ENCODE measurements around the gene MRPL42.
"Not testable (repeated sequence)": the region's sequence is repeated elsewhere in the genome, so short reads cannot be mapped to it uniquely, and the experiment has no call there.

Gene MRPL42

DNA sequence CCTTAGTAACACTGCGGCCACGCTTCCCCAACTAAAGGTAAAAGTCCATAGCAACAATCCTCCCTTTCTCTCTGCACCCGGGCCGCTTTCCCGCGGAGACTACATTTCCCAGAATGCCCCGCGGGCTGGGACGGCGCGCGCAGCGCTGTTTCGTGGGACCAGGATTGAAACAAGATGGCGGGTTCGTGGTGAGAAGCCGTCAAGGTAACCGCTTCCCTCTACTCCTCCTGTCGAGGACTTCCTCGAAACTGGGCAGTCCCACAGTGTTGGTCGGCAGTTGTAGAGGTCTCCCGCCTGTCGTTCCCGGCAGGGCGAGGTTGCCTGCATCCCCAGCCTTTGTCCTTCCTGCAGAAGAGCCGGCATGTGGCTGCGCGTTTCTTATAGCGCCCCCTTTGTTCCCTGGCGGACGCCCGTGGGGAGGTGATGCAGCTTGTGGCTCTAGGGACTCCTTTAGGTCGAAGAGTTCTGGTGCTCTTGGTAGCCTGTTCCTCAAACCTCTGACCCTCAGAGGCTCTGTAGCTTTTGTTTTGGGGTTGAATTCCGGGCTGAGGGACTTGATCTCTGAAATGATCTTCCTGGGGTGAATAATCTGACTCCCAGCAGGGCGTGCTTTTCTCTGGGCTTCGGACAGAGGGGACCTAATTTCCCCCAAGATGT is at the start of gene MRPL42:
TSS of gene MRPL42 (plus strand) at position 164 of the 657 bp plus-strand sequence. CDS start 1,772 bp downstream, outside the sequence.
- in situ Hi-C loops (cut with MboI; ENCODE audit: low pct_unique_long_range_greater_than_20kb, low sequenced_read_pairs) = no loop called here
- peak; percentile 97 for DNase-seq

DNA sequence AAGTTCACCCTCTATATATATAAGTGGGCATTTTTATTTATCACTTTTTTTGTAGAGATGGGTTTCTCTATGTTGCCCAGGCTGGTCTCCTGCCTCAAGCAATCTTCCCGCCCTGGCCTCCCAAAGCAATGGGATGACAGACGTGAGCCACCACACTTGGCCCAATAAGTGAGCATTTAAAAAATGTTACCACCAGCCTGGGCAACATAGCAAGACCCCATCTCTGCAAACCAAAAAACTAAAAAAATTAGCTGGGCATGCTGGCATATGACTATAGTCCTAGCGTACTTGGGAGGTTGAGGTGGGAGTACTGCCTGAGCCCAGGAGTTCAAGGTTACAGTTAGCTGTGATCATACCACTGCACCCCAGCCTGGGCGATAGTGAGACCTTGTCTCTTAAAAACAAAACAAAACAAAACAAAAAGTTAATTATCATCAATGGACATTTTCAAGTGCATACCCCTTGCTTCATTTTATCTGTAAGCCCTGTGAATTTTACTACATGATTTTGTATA is 49.3 kb upstream of the MRPL42 start:
- in situ Hi-C loops (cut with MboI; ENCODE audit: low pct_unique_long_range_greater_than_20kb, low sequenced_read_pairs) = no loop called here
- no peak for DNase-seq

DNA sequence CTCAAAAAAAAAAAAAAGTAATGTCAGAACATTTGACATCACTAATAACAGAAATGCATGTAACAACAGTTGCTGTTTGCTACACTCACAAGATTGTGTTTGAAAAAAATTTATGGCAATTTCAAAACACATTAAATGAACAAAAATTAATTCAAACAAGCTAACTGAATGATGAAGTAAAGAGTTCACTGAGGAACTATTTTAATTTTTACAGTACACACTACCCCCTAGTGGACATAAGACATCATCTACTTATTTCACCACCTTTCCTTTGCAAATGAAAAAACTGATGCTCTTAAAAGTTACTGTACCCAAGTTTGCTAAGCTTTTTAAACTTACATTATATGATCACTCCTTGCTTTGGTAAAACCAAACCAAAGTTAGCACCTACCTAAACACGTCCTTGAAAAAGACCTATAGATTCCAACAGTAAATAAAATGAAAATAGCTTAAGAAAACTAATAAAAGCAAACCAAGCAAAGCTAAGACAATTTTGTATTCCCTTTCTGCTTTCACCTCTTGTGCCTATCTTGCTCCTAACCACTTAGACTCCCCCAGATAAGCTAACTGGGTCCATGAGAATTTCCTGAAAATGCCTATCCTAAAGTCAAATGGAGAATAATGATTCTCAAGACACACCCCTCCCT is 47.8 kb upstream of the MRPL42 start:
- in situ Hi-C loops (cut with MboI; ENCODE audit: low pct_unique_long_range_greater_than_20kb, low sequenced_read_pairs) = no loop called here
- peak; percentile 68 for DNase-seq

DNA sequence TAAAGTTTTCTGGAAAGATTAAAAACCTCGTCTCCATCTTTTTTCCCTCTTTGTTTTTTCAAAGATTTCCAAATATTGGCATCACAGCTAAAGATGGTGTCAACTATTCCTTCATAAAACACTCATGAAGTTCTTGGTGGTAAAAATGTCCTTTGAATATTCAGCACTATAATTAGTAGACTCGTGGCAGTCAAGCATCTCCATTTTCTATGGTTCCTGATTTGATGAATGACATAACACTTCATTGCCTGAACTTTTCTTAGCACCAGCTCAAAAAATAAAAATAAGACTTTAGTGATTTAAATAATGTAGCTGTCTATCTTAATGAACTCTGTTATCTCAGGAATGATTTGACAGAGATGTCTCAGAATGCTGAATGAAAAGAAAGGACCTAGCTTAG is 45.3 kb upstream of the MRPL42 start:
- DNase-seq = no peak
- in situ Hi-C loops (cut with MboI; ENCODE audit: low pct_unique_long_range_greater_than_20kb, low sequenced_read_pairs) = no loop called here

DNA sequence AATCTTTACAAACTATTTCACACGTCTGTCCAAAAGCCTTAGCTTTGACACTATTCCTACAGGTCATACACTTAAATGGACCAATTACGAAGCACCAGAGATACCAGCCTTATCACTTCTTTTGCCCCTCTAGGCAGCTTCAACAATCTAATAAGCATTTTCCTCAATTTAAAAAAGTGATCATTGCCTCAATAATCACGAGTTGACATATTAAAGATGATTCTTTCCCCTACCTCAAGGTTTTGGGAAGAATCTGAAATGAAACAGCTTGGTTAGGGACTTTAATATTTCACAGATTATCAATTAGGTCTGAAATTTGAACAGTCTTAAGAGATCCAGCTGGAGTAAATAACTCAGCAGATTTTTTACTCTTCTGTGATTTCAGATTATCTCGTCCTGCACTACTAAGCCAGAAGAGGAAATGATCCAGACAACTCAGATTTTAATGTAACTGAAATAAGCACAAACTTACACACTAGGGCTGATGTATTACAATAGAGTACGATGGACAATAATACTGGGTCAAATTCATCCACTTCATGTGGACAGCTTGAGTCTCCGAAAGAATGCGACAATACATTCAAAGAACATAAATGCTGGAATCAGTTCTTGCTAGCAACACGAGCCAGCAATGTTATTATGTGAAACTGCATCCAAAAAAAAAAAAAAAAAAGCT is 41.4 kb upstream of the MRPL42 start:
- no peak for DNase-seq
- in situ Hi-C loops (cut with MboI; ENCODE audit: low pct_unique_long_range_greater_than_20kb, low sequenced_read_pairs) = no loop called here

DNA sequence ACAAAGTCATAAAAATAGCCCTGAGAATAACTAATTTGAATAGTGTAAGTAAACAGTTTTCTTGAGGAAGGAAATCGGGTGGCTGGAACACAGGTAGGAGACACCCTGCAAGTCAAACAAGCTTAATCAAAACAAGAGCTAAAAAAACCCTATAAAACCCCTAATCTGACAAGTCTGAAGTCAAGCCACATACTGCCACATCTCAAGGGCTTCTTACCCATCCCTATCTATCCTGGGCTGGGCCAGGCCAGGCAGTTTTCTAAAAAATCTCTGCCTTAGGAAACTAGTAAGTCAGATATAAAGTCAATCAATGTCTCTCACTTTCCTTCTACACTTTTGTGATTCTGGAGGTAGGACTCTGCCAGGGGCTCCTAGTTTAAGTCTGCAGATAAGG is 40.9 kb upstream of the MRPL42 start:
- in situ Hi-C loops (cut with MboI; ENCODE audit: low pct_unique_long_range_greater_than_20kb, low sequenced_read_pairs) = no loop called here
- no peak for DNase-seq

DNA sequence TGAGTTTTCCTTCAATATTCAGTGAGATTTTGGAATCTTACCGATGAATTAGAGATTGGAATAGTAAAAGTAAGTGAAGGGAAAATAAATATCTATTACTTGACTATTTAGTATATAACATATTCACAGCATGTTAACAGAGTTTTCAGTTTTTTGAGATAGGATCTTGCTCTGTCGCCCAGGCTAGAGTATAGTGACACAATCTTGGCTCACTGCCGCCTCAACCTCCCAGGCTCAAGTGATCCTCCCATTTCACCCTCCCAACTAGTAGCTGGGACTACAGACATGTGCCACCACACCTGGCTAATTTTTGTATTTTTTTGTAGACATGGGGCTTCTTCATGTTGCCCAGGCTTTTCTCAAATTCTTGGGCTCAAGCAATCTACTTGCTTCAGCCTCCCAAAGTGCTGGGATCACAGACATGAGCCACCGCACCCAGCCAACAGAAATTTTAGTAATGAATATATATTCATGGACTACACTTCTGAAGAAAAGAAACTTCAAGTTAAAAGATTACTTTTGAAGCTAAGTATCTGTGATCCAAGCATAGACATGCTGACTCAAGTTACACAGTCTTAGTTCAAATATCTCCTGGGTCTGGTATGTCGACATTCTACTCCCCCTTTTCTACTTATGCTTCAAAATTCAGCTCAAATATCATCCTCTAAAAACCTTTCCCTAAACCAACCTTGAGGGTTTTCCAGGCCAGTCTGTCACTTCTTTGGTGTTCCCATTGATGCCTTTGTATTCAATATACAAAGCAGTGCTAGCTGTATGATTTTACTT is 39.3 kb upstream of the MRPL42 start:
- in situ Hi-C loops (cut with MboI; ENCODE audit: low pct_unique_long_range_greater_than_20kb, low sequenced_read_pairs) = no loop called here
- no peak for DNase-seq

DNA sequence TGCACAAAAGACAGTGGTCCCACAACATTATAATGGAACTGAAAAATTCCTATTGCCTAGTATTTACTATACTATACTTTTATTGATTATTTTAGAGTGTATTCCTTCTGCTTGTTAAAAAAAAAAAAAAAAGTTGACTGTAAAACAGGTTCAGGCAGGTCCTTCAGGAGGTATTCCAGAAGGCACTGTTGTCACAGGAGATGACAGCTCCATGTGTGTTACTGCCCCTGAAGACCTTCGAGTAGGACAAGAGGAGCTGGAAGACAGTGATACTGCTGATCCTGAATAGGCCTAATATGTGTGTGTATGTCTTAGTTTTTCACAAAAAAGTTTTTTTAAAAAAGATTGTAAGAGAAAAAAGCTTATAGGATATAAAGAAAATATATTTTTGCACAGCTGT is 37.9 kb upstream of the MRPL42 start:
- DNase-seq = no peak
- in situ Hi-C loops (cut with MboI; ENCODE audit: low pct_unique_long_range_greater_than_20kb, low sequenced_read_pairs) = no loop called here

DNA sequence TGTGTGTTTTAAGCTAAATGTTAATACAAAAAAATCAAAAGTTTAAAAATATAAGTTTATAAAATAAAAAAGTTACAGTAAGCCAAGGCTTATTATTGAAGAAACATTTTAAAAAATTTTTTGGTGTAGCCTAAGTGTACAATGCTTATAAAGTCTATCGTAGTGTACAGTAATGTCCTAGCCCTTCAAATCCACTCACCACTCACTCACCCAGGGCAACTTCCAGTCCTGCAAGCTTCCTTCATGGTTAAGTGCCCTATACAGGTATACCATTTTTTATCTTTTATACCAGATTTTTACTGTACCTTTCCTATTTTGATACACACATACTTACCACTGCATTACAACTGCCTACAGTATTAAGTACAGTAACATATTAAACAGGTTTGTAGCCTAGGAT is 37.5 kb upstream of the MRPL42 start:
- in situ Hi-C loops (cut with MboI; ENCODE audit: low pct_unique_long_range_greater_than_20kb, low sequenced_read_pairs) = no loop called here
- DNase-seq = no peak

DNA sequence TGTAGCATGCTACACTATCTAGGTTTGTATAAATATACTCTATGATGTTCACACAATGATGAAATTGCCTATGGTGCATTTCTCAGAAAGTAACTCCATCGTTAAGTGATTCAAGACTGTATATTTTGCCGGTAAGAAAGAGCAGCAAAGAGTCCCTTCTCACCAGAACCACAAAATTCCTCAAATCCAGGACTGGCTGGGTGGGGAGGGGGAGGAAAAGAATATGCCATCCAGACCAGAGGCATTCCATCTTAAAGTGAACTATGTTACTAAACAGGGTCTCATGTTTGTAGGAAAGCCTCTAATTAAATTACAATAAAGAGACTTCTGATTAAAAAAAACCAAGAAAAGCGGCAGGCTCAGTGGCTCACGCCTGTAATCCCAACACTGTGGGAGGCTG is 37.0 kb upstream of the MRPL42 start:
- in situ Hi-C loops (cut with MboI; ENCODE audit: low pct_unique_long_range_greater_than_20kb, low sequenced_read_pairs) = no loop called here
- no peak for DNase-seq

DNA sequence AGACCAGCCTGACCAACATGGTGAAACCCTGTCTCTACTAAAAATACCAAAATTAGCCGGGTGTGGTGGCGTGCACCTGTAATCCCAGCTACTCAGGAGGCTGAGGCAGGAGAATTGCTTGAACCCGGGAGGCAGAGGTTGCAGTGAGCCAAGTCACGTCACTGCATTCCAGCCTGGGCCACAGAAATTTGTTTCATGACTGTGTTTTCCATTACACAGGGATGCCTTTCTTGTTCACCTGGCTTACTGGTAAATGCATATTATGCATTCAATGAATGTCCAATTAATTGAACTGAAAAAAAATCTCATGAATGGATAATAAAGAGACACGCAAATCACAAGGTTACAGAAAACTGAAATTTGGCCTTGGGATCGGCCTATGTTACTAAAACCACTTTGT is 35.3 kb upstream of the MRPL42 start:
- in situ Hi-C loops (cut with MboI; ENCODE audit: low pct_unique_long_range_greater_than_20kb, low sequenced_read_pairs); DNase-seq: not testable (repeated sequence)

DNA sequence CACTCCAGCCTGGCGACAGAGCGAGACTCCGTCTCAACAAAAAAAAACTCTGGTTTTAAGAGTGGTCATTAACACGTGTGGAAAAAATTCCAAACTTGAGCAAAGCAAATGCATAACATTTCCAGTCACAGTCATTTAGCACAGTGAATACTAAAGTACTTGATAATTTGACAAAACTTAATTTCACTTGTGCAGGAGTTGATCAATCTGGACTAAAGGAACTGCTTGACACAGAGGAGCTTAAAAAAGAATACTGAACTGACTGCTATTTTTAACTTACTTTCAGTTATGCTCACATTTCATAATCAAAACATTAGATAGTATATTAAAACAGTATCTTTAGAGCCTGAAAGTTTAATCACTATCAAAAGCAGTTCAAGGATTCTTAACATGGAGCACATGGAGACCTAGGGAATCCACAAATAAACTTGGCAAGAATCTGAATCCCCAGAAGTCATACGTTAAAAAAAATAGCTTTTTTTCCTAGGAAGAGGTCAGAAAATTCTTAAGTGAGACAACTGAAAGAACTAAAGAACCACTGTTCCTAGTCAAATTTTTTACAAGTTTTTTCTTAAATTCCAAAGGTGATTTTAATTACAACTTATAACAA is 33.0 kb upstream of the MRPL42 start:
- no peak for DNase-seq
- in situ Hi-C loops (cut with MboI; ENCODE audit: low pct_unique_long_range_greater_than_20kb, low sequenced_read_pairs) = no loop called here

DNA sequence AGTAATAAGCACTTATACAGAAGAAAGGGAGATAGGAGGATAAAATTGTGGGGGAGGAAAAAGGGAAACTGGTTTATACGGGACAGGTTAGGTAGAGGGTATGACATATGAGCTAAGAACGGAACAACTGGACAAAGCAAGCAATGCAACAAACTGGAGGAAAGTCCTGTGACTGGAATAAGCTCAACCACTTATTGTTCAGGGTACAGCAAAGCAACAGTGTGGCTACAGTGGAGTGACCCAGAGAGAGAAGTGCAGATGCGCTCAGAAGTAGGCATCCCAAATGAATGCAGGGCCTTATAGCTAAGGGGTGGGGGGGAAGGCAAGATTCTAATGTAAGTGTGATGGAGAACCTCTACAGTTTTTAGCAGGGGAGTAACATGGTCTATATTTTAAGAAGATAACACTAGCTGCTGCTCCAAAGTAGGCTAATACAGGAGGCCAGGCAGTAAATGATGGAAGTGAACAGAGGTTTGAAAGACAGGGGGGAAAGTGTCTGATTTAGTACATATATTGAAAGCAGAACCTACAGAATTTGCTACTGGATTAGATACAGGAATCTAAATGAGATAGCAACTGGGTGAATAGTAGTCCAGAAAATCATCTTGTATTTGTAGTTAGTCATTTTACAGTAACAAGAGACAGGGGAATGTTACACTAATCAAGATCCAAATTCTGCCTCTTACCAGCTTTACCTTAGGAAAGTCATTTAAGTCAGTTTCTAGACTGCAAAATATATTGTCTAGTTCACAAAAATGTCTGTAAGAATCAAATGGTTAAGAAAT is 28.9 kb upstream of the MRPL42 start:
- no peak for DNase-seq
- in situ Hi-C loops (cut with MboI; ENCODE audit: low pct_unique_long_range_greater_than_20kb, low sequenced_read_pairs) = no loop called here

DNA sequence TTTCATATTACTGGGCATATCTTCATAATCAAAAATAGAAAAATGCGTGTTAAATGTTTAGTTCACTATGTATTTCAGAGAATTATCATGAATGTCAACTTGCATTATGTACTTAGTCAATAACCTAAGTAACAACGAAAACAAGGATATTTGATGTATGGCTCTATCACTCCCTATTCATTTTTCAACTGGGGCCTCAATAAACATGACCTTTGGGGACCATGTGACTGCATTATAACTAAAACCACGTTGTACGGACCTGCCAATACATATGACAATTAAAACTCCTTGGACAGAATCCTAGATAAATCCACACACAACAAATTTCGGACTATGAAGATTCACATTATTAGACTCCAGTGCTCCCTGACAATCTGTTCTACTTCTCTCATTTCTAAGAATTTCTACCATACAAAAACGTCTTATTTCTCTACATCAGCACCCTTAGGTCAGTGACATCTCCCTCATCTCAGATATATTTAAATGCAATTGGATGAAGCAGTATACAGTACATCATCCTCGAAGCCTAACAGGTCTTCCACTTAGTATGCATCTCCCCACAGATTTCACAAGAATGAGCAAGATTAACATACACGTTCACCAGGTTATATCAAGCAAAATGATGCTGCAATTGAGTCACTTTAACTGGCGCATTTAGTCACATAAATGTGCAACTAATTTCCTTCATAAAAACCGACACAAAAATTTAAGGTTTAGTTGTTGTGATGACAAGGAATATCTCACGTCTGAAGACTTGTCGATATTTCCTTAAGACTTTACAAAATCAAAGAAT is 27.1 kb upstream of the MRPL42 start:
- DNase-seq = no peak
- in situ Hi-C loops (cut with MboI; ENCODE audit: low pct_unique_long_range_greater_than_20kb, low sequenced_read_pairs) = no loop called here

DNA sequence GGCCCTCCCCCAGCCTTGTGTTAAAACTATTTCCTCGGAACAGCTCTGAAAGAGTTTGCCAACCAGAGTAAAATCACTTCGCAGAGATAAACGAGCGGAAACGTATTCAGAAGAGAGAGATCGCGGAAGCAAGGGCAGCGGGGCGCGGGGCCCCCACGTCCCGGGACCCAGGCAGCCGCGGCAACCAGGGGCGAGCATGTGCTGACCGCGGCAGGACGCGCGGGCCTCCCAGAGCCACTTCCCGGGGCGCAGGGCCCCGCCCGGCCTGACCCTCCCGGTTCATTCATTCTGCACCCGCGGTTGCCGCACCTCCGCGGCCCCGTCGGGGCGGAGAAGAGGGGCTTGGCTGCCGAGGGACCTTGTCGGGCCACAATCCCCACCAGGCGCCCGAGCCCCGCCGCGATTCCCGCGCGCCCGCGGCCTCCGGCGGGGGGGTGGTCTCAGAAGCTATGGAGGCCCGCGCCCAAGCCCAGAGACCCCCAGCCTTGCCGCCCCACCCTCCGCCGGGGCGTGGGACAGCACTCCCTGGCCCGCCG is 26.2 kb upstream of the MRPL42 start:
- DNase-seq = peak; percentile 38

DNA sequence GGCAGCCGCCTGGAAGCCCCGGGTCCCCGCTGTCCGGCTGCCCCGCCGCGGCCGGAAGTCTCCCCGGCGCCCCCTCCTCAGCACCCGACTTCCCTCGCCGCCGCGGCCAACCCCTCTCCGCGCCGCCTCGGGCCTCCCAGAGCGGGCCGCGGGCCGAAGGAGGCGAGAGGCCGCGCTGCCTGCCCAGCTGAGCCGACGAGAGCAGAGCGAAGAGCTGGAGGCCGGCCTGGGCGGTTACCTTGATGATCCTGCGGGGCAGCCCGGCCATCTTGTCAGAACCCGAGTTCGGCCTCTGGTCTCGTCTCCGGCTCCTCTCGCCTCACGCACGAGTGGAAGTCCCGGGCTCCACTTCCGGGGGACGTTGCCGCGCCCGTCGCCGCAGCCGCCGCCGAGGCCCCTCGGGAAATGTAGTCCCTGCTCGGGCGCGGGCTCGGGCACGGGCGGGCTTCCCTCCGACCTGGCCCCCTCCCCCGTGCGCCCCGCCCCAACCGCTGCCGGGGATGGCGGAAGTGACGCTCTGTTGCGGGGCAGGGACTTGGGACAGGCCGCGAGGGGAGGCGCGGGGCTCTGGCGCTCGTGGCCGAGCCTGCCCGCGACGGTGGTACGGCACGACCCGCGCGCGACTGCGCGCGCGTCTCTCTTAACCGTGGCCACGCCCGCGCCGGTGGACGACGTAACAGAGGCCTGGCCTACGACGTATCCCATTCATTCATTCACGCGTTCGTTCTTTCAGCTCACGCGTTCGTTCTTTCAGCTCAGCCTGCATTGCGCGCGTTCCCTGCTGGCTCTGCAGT is 25.5 kb upstream of the MRPL42 start, which contains the start of gene UBE2N:
TSS of gene UBE2N (minus strand) at position 331 of the 794 bp plus-strand sequence. CDS start at position 268, 63 bp downstream.
- in situ Hi-C loops (cut with MboI; ENCODE audit: low pct_unique_long_range_greater_than_20kb, low sequenced_read_pairs) = no loop called here

More for the DNA sequence above, 26.2 kb upstream of the MRPL42 start:
- in situ Hi-C loops (cut with MboI; ENCODE audit: low pct_unique_long_range_greater_than_20kb, low sequenced_read_pairs) = no loop called here

More for the DNA sequence above, 25.5 kb upstream of the MRPL42 start, which contains the start of gene UBE2N:
- DNase-seq = peak; percentile 96

All from KBM-7 (cell line).